H9 (cell line): ENCODE results near the gene FAM3C. TPM values are rescaled to one million over a fixed set of nuclear protein-coding genes. Genes with fewer than 3 reads are reported as not detected.

Experiments used
- DNase-seq: peaks from one replicate; pipeline ENCODE4 v3.0.0-alpha.2; 2017
- H2AFZ ChIP-seq: one replicate; pipeline ENCODE4 v1.6.1; 2013; ENCODE audit warnings: mild to moderate bottlenecking, low read length, control low read depth, moderate library complexity
- H2AK5ac ChIP-seq: 2 replicates; pipeline ENCODE4 v1.6.1; 2013; ENCODE audit warnings: low read length, control low read depth, mixed read lengths; ENCODE audit not compliant: insufficient read length
- H2BK120ac ChIP-seq: one replicate; pipeline ENCODE4 v1.6.1; 2013; ENCODE audit warnings: low read depth, mild to moderate bottlenecking, low read length, control low read depth, inconsistent platforms; ENCODE audit not compliant: poor library complexity, severe bottlenecking
- H2BK12ac ChIP-seq: 2 replicates; pipeline ENCODE4 v1.6.1; 2013; ENCODE audit warnings: low read length, control low read depth, mixed read lengths, low read depth; ENCODE audit not compliant: insufficient read length
- H2BK15ac ChIP-seq: 2 replicates; pipeline ENCODE4 v1.6.1; 2013; ENCODE audit warnings: low read depth, low read length, control low read depth
- H2BK20ac ChIP-seq: one replicate; pipeline ENCODE4 v1.6.1; 2013; ENCODE audit warnings: low read depth, mild to moderate bottlenecking, low read length, control low read depth, inconsistent platforms; ENCODE audit not compliant: poor library complexity, severe bottlenecking
- H2BK5ac ChIP-seq: 2 replicates; pipeline ENCODE4 v1.6.1; 2013; ENCODE audit warnings: low read length, control low read depth, mixed read lengths; ENCODE audit not compliant: insufficient read length
- H3K14ac ChIP-seq: 2 replicates; pipeline ENCODE4 v1.6.1; 2013; ENCODE audit warnings: low read length, control low read depth; ENCODE audit not compliant: insufficient read depth
- H3K18ac ChIP-seq: 2 replicates; pipeline ENCODE4 v1.6.1; 2013; ENCODE audit warnings: low read depth, mild to moderate bottlenecking, mixed read lengths, low read length, control low read depth; ENCODE audit not compliant: insufficient read length
- H3K23ac ChIP-seq: 2 replicates; pipeline ENCODE4 v1.6.1; 2013; ENCODE audit warnings: low read length, control low read depth, mixed read lengths, low read depth; ENCODE audit not compliant: insufficient read length
- H3K23me2 ChIP-seq: 2 replicates; pipeline ENCODE4 v1.6.1; 2013; ENCODE audit warnings: low read depth, mild to moderate bottlenecking, mixed read lengths, low read length, control low read depth; ENCODE audit not compliant: insufficient read length, poor library complexity, severe bottlenecking
- H3K27ac ChIP-seq: 2 replicates; pipeline ENCODE4 v1.5.1; 2013; ENCODE audit warnings: low read length, control low read depth, mixed read lengths, low read depth; ENCODE audit not compliant: insufficient read length
- H3K27me3 ChIP-seq: 2 replicates; pipeline ENCODE4 v1.6.1; 2013; ENCODE audit warnings: low read length, control low read depth, inconsistent platforms; ENCODE audit not compliant: insufficient read depth
- H3K4ac ChIP-seq: 2 replicates; pipeline ENCODE4 v1.6.1; 2013; ENCODE audit warnings: low read depth, mild to moderate bottlenecking, control low read depth, inconsistent platforms, low read length, moderate library complexity
- H3K4me1 ChIP-seq: 2 replicates; pipeline ENCODE4 v1.6.1; 2013; ENCODE audit warnings: low read length, control low read depth, inconsistent platforms; ENCODE audit not compliant: insufficient read depth
- H3K4me2 ChIP-seq: 2 replicates; pipeline ENCODE4 v1.6.1; 2013; ENCODE audit warnings: low read length, control low read depth, mixed read lengths; ENCODE audit not compliant: insufficient read length, insufficient read depth
- H3K56ac ChIP-seq: 2 replicates; pipeline ENCODE4 v1.6.1; 2013; ENCODE audit warnings: low read depth, mild to moderate bottlenecking, mixed read lengths, low read length, control low read depth; ENCODE audit not compliant: insufficient read length
- H3K79me1 ChIP-seq: 2 replicates; pipeline ENCODE4 v1.6.1; 2013; ENCODE audit warnings: low read depth, mild to moderate bottlenecking, moderate library complexity, low read length, control low read depth, inconsistent platforms; ENCODE audit not compliant: insufficient read depth, poor library complexity, severe bottlenecking
- H3K79me2 ChIP-seq: 2 replicates; pipeline ENCODE4 v1.6.1; 2013; ENCODE audit warnings: low read length, control low read depth, inconsistent platforms; ENCODE audit not compliant: insufficient read depth
- H3K9ac ChIP-seq: 2 replicates; pipeline ENCODE4 v1.6.1; 2013; ENCODE audit warnings: low read length, control low read depth, mixed read lengths; ENCODE audit not compliant: insufficient read length; ENCODE audit errors: extremely low read depth
- H3K9me3 ChIP-seq: one replicate; pipeline ENCODE4 v1.6.1; 2013; ENCODE audit warnings: low read depth, low read length, inconsistent platforms; ENCODE audit not compliant: control insufficient read depth
- H3T11ph ChIP-seq: one replicate; pipeline ENCODE4 v1.6.1; 2013; ENCODE audit warnings: mild to moderate bottlenecking, low read length, control low read depth, inconsistent platforms
- H4K20me1 ChIP-seq: one replicate; pipeline ENCODE4 v1.6.1; 2013; ENCODE audit not compliant: control insufficient read depth, insufficient read length, insufficient read depth
- H4K5ac ChIP-seq: 2 replicates; pipeline ENCODE4 v1.6.1; 2013; ENCODE audit warnings: low read depth, mild to moderate bottlenecking, mixed read lengths, low read length, control low read depth; ENCODE audit not compliant: insufficient read length
- H4K8ac ChIP-seq: replicated peaks from 2 replicates; pipeline ENCODE4 v1.6.1; 2013; ENCODE audit warnings: low read length, control low read depth, mixed read lengths, low read depth; ENCODE audit not compliant: insufficient read length
- H4K91ac ChIP-seq: 2 replicates; pipeline ENCODE4 v1.6.1; 2013; ENCODE audit warnings: low read depth, mild to moderate bottlenecking, moderate library complexity, mixed read lengths, low read length, control low read depth; ENCODE audit not compliant: insufficient read length
- H3K27ac Mint-ChIP-seq, 3 experiments: 2 replicates in 2 of 3; 3 replicates in 1 of 3; pipeline ENCODE4 v1.8.0; 2020 to 2021; ENCODE audit warnings: mixed read lengths in 3 of 3, mild to moderate bottlenecking in 1 of 3, moderate library complexity in 1 of 3
- H3K27me3 Mint-ChIP-seq: 2 replicates; pipeline ENCODE4 v1.8.0; 2021; ENCODE audit warnings: low read depth, mild to moderate bottlenecking, moderate library complexity, mixed read lengths
- H3K36me3 Mint-ChIP-seq, 3 experiments: 2 replicates in 2 of 3; 3 replicates in 1 of 3; pipeline ENCODE4 v1.8.0; 2020 to 2021; ENCODE audit warnings: low read depth in 3 of 3, mixed read lengths in 3 of 3; ENCODE audit not compliant: insufficient read depth in 1 of 3
- H3K4me1 Mint-ChIP-seq, 2 experiments: 2 replicates each; pipeline ENCODE4 v1.8.0; 2020; ENCODE audit warnings: mixed read lengths in 2 of 2
- H3K4me3 Mint-ChIP-seq, 2 experiments: 2 replicates in 1 of 2; 3 replicates in 1 of 2; pipeline ENCODE4 v1.8.0; 2020 to 2021; ENCODE audit warnings: mild to moderate bottlenecking in 2 of 2, mixed read lengths in 2 of 2, moderate library complexity in 1 of 2
- H3K9me3 Mint-ChIP-seq, 2 experiments: 2 replicates in 1 of 2; 3 replicates in 1 of 2; pipeline ENCODE4 v1.8.0; 2020; ENCODE audit warnings: mild to moderate bottlenecking in 2 of 2, mixed read lengths in 2 of 2, moderate library complexity in 1 of 2
- CTCF ChIP-seq: fragments of 200-600 bp; sonication (generic); conservative IDR thresholded peaks from 3 replicates; pipeline ENCODE4 v1.8.0; 2021; ENCODE audit warnings: antibody characterized with exemption, mild to moderate bottlenecking
- WGBS: extraction: QIAGEN DNeasy Blood & Tissue Kit; methylation state at CpG from one replicate; pipeline ENCODE4 v1.1.7; 2013; ENCODE audit warnings: missing lambda C conversion rate, low lambda C conversion rate, mixed read lengths; ENCODE audit not compliant: insufficient read length; ENCODE audit errors: extremely low coverage; 5-methylcytosine and 5-hydroxymethylcytosine counted together
- total RNA-seq: library from RNA; stranded (reverse); gene quantifications from 2 replicates; pipeline ENCODE4 v1.2.1, GENCODE V29; 2021

Gene FAM3C
- total RNA-seq, 1 experiment from 2014 or later = 64.5 TPM

GRCh38 chr7:121397822-121398221 lies 1.7 kb upstream of the FAM3C start:
- H3K4me1 Mint-ChIP-seq = peaks cover 7% of the 10 kb centered on the region in 2 experiments; a peak in 3 of 4 replicates
- no peak overlapping the region for H2BK20ac ChIP-seq
- H2BK5ac ChIP-seq = no peak overlapping the region
- no peak for DNase-seq
- H3K27me3 ChIP-seq = no peaks in the 10 kb centered on the region
- no peak overlapping the region for H2BK120ac ChIP-seq
- no peak overlapping the region for H3K14ac ChIP-seq
- H2AK5ac ChIP-seq = no peak overlapping the region
- no peak overlapping the region for H4K5ac ChIP-seq
- H3K9ac ChIP-seq = no peak overlapping the region
- H2BK12ac ChIP-seq = no peak overlapping the region
- H3K23ac ChIP-seq = no peak overlapping the region
- peaks cover 5% of the 10 kb centered on the region; the same call in 1 of the 2 replicates for H3K79me2 ChIP-seq
- no peak overlapping the region for H3T11ph ChIP-seq
- H3K27ac ChIP-seq = no peak overlapping the region
- H3K27me3 Mint-ChIP-seq = no peaks in the 10 kb centered on the region
- no peaks in the 10 kb centered on the region for H3K9me3 Mint-ChIP-seq
- no peak overlapping the region for H3K4me2 ChIP-seq
- H4K20me1 ChIP-seq = no peaks in the 10 kb centered on the region
- no peaks in the 10 kb centered on the region for H3K4me1 ChIP-seq
- H3K4me3 Mint-ChIP-seq = no peak overlapping the region
- no peak for TF ChIP-seq CTCF
- no peak overlapping the region for H2AFZ ChIP-seq
- no peak overlapping the region for H4K8ac ChIP-seq
- no peak overlapping the region for H3K56ac ChIP-seq
- WGBS = no CpG with 5 or more reads among the region's 2 CpGs
- H3K36me3 Mint-ChIP-seq = peaks cover 2 to 7% (median 3%) of the 10 kb centered on the region in 3 experiments
- no peak overlapping the region for H3K27ac Mint-ChIP-seq
- H3K18ac ChIP-seq = no peak overlapping the region
- H3K23me2 ChIP-seq = peaks cover 3% of the 10 kb centered on the region
- no peak overlapping the region for H3K4ac ChIP-seq
- no peak overlapping the region for H2BK15ac ChIP-seq
- H3K9me3 ChIP-seq = no peaks in the 10 kb centered on the region
- no peak overlapping the region for H4K91ac ChIP-seq
- H3K79me1 ChIP-seq = peaks cover 4% of the 10 kb centered on the region
